ENCODE data around the gene HK2. TPM values are rescaled to one million over a fixed set of nuclear protein-coding genes. Genes with fewer than 3 reads are reported as not detected.

HK2 gene
- total RNA-seq, 1 donor from 2014 or later = 77.1 TPM

DNA sequence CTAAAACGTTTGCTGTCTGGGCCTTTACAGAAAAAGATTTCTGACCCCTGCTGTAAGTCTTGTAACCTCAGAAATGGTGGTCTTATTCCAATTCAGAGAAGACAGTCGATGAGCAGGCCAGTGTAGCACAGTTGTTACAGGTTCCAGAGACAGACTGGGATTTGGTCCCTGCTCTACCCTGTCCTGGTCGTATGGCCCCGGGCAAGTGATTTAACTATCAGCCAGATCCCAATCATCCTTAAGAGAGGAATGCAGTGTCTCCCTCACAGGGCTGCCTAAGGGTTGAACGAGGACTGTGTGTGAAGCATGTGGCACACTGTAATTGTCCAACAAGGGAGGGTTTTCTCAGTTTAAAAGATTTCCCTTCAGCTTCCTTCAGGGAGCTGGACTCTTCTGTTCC lies 47.2 kb downstream of the HK2 start:
- no peaks in the 10 kb centered on the region for H3K9me3 ChIP-seq
- ATAC-seq = no peak
- H3K4me3 ChIP-seq = no peak overlapping the region
- no peak for DNase-seq
- peaks cover 82% of the 10 kb centered on the region for H3K36me3 ChIP-seq
- no peaks in the 10 kb centered on the region for H3K27me3 ChIP-seq
- TF ChIP-seq, protein P1, sequence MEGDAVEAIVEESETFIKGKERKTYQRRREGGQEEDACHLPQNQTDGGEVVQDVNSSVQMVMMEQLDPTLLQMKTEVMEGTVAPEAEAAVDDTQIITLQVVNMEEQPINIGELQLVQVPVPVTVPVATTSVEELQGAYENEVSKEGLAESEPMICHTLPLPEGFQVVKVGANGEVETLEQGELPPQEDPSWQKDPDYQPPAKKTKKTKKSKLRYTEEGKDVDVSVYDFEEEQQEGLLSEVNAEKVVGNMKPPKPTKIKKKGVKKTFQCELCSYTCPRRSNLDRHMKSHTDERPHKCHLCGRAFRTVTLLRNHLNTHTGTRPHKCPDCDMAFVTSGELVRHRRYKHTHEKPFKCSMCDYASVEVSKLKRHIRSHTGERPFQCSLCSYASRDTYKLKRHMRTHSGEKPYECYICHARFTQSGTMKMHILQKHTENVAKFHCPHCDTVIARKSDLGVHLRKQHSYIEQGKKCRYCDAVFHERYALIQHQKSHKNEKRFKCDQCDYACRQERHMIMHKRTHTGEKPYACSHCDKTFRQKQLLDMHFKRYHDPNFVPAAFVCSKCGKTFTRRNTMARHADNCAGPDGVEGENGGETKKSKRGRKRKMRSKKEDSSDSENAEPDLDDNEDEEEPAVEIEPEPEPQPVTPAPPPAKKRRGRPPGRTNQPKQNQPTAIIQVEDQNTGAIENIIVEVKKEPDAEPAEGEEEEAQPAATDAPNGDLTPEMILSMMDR (IDR thresholded peaks at IDR 0.05) = no peak
- H3K4me1 ChIP-seq = peaks cover under 1% of the 10 kb centered on the region
- H3K27ac ChIP-seq = no peak overlapping the region
- intact Hi-C loops (cut with DNase I) = no loop called here

DNA sequence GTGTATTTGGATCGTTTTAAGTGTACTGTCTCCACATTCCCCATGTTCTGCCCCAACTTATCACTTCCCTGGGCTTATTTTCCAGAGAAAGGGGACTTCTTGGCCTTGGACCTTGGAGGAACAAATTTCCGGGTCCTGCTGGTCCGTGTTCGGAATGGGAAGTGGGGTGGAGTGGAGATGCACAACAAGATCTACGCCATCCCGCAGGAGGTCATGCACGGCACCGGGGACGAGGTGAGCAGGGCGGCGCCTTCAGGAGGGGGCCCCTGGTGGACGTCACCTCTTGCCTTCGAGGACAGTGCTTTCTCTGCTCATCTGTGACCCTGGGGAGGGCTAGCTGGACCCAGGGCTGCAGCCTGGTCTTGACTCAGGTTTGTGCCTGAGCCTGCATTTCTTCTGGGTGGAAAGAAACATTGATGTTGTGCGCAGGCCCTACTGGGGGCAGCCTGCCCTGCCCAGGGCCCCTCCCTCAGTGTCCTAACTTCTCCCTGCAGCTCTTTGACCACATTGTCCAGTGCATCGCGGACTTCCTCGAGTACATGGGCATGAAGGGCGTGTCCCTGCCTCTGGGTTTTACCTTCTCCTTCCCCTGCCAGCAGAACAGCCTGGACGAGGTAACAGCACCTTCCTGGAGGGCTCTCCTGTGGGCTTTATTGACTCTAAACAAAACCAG lies 47.8 kb downstream of the HK2 start:
- Histone ChIP-seq H3K4me3 (no peak overlapping the region), H3K27ac (no peak overlapping the region), H3K27me3 (no peaks in the 10 kb centered on the region), H3K9me3 (no peaks in the 10 kb centered on the region), H3K4me1 (no peaks in the 10 kb centered on the region), H3K36me3 (peaks cover 87% of the 10 kb centered on the region)
- intact Hi-C loops (cut with DNase I) = no loop called here
- no peak for DNase-seq
- no peak for ATAC-seq
- TF ChIP-seq, protein P1 (IDR thresholded peaks at IDR 0.05) = no peak

DNA sequence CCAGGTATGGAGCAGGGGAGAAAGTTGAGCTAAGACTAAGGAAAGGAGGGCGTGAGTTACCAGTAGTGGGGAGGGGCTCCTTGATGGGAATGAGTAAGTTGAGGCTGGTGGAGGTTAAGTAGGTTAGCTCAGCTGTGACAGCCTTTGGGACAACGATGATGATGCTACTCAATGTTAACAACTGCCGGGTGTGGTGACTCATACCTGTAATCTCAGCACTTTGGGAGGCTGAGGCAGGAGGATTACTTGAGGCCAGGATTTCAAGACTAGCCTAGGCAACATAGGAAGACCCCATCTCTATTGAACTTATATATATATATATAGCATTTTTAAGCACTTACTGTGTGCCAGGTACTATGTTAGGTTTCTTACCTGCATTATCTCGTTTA lies 48.4 kb downstream of the HK2 start:
- no peaks in the 10 kb centered on the region for H3K27me3 ChIP-seq
- no peaks in the 10 kb centered on the region for H3K4me1 ChIP-seq
- no peak overlapping the region for H3K27ac ChIP-seq
- DNase-seq (no peak), ATAC-seq (no peak)
- peaks cover 87% of the 10 kb centered on the region for H3K36me3 ChIP-seq
- H3K9me3 ChIP-seq = no peaks in the 10 kb centered on the region
- intact Hi-C loops (cut with DNase I) = no loop called here
- TF ChIP-seq, protein P1 (IDR thresholded peaks at IDR 0.05) = no peak
- H3K4me3 ChIP-seq = no peak overlapping the region

DNA sequence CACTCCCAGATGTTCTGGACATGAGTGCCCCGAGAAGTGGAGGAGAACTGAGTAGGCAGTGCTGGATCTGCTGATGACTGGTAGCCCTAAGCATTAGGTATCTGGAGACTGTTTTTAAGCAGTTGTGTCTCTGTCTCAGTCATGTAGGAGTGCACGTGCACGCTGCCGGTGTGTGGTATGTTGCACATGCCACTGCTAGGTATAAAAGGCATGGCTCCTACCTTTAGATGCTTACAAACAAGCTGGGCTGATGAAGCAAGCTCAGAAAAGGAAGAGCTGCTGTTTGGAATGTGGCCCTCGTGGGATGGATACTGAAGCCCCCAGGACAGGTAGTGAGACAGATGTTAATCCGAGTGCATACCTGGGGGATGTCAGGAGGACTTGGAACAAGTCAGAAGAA lies 49.1 kb downstream of the HK2 start:
- no peaks in the 10 kb centered on the region for H3K4me1 ChIP-seq
- H3K9me3 ChIP-seq = no peaks in the 10 kb centered on the region
- no peaks in the 10 kb centered on the region for H3K27me3 ChIP-seq
- TF ChIP-seq, protein P1 (IDR thresholded peaks at IDR 0.05) = no peak
- intact Hi-C loops (cut with DNase I) = no loop called here
- H3K4me3 ChIP-seq = no peak overlapping the region
- no peak for ATAC-seq
- no peak overlapping the region for H3K27ac ChIP-seq
- peaks cover 90% of the 10 kb centered on the region for H3K36me3 ChIP-seq
- DNase-seq = no peak

DNA sequence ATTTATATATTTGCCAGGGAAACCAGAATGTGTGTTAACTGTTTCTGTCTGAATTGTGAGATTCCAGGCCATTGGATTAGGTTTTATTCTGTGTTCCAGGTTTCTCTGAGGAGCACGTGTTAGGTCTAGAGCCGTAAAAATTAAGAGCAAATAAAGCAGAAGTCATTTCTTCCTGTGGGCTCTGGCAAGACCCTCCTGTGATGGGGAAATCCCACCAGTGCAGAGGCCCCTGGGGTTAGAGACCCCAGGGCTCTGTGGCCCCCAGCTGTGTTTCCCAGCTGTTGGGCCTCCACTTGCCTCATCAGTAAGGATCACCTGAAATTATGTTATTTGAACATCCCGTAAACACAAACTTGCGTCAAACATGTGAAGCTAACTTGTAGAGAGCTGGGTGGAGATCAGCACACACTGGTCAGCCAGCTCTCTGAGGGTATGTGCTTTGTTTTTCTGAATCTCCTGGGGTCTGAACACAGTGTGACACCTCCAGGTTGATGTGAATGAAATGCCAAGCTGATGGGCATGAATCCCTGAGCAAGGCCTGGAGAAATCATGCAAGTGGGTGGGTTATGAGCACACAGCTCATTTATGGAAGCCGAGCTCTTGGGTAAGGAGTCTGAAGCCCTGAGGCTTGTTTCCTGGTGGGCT lies 50.3 kb downstream of the HK2 start:
- Histone ChIP-seq H3K4me3 (no peak overlapping the region), H3K36me3 (peaks cover 91% of the 10 kb centered on the region), H3K27me3 (no peaks in the 10 kb centered on the region), H3K27ac (no peak overlapping the region), H3K4me1 (no peaks in the 10 kb centered on the region), H3K9me3 (no peaks in the 10 kb centered on the region)
- DNase-seq (no peak), ATAC-seq (no peak)
- intact Hi-C loops (cut with DNase I) = no loop called here
- TF ChIP-seq, protein P1 (IDR thresholded peaks at IDR 0.05) = no peak
